Type B pancreatic cell (in vitro differentiated cells): ENCODE data around the gene RAB3IP. TPM values are rescaled to one million over a fixed set of nuclear protein-coding genes. Genes with fewer than 3 reads are reported as not detected.

Experiments
- DNase-seq: peaks from one replicate; pipeline ENCODE4 v3.0.0; 2021; ENCODE audit warnings: mixed read lengths; ENCODE audit not compliant: unreplicated experiment; ENCODE audit errors: extremely low spot score
- H3K27ac Mint-ChIP-seq: 2 replicates; pipeline ENCODE4 v1.8.0; 2021; ENCODE audit warnings: mild to moderate bottlenecking, mixed read lengths
- H3K27me3 Mint-ChIP-seq: 2 replicates; pipeline ENCODE4 v1.8.0; 2021; ENCODE audit warnings: mixed read lengths
- H3K36me3 Mint-ChIP-seq: 2 replicates; pipeline ENCODE4 v1.8.0; 2021; ENCODE audit warnings: mixed read lengths
- H3K4me1 Mint-ChIP-seq: one replicate; pipeline ENCODE4 v1.8.0; 2021; ENCODE audit warnings: mixed read lengths; ENCODE audit not compliant: unreplicated experiment
- H3K4me3 Mint-ChIP-seq: 2 replicates; pipeline ENCODE4 v1.8.0; 2021; ENCODE audit warnings: mild to moderate bottlenecking, mixed read lengths
- H3K9me3 Mint-ChIP-seq: 2 replicates; pipeline ENCODE4 v1.8.0; 2021; ENCODE audit warnings: mixed read lengths
- CTCF ChIP-seq: fragments of 200-600 bp; sonication (generic); conservative IDR thresholded peaks from 2 replicates; pipeline ENCODE4 v1.5.0; 2021; ENCODE audit warnings: antibody characterized with exemption, mild to moderate bottlenecking
- total RNA-seq: library from RNA; stranded (reverse); gene quantifications from 2 replicates; pipeline ENCODE4 v1.2.1, GENCODE V29; 2021; ENCODE audit warnings: low replicate concordance

Gene RAB3IP
- total RNA-seq, 1 donor from 2014 or later = 24.3 TPM

GRCh38 chr12:69837657-69838415 is 99.2 kb downstream of the RAB3IP start:
- Mint-ChIP-seq H3K36me3 (no peaks in the 10 kb centered on the region), H3K27ac (no peak overlapping the region), H3K27me3 (peaks cover 2% of the 10 kb centered on the region), H3K4me1 (peaks cover 17% of the 10 kb centered on the region), H3K9me3 (no peaks in the 10 kb centered on the region), H3K4me3 (no peak overlapping the region)
- TF ChIP-seq CTCF = no peak
- no peak for DNase-seq

- Mint-ChIP-seq H3K36me3 (no peaks in the 10 kb centered on the region), H3K9me3 (no peaks in the 10 kb centered on the region), H3K4me3 (no peak overlapping the region), H3K4me1 (peaks cover 17% of the 10 kb centered on the region), H3K27ac (no peak overlapping the region), H3K27me3 (peaks cover 2% of the 10 kb centered on the region)
- no peak for DNase-seq
- no peak for TF ChIP-seq CTCF
Measured at GRCh38 chr12:69840727-69841126, 102.1 kb downstream of the RAB3IP start.

DNA sequence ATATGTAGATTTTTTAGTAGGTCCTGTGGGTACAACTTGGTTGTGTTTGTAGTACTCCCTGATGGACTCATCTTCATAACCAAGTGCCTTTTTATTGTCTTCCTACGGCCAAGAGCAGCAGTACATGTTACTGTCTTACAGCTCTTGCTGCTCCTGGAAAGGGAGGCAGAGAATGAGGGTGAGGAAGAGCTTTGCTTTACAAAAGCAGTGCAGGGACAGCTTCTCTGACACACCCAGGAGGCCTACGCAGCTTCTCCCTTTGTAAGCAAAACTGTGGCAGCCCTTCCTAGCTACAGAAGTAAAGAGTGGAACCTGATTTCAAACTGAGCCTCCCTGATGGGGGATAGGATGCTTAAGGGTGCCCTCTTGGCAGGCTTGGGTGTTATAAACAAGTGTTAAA is 104.9 kb downstream of the RAB3IP start:
- no peak overlapping the region for H3K4me3 Mint-ChIP-seq
- no peaks in the 10 kb centered on the region for H3K4me1 Mint-ChIP-seq
- H3K36me3 Mint-ChIP-seq = no peaks in the 10 kb centered on the region
- TF ChIP-seq CTCF = no peak
- H3K27ac Mint-ChIP-seq = no peak overlapping the region
- no peaks in the 10 kb centered on the region for H3K9me3 Mint-ChIP-seq
- peaks cover 2% of the 10 kb centered on the region for H3K27me3 Mint-ChIP-seq
- DNase-seq = no peak

DNA sequence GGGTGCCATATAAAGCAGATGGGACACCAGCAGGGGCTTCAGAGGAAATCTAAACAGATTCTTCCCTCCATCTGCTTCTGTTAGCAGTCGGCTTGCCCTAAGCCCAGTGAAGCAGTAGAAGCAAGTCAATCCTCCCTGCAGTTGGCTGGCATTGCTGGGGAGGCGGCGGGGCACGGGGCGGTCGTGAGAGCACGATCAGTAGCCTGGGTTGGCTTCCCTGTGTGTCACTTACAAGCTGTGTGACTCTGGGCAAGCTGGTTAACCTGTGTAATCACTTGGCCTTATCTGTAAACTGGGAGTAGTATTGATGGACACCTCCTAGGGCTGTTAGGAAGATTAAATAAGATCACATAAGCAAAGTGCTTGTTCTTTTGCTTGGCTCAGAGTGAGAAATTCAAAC is 105.8 kb downstream of the RAB3IP start:
- Mint-ChIP-seq H3K4me1 (no peaks in the 10 kb centered on the region), H3K4me3 (no peak overlapping the region), H3K9me3 (no peaks in the 10 kb centered on the region), H3K36me3 (no peaks in the 10 kb centered on the region), H3K27me3 (peaks cover 2% of the 10 kb centered on the region), H3K27ac (no peak overlapping the region)
- no peak for TF ChIP-seq CTCF
- no peak for DNase-seq

DNA sequence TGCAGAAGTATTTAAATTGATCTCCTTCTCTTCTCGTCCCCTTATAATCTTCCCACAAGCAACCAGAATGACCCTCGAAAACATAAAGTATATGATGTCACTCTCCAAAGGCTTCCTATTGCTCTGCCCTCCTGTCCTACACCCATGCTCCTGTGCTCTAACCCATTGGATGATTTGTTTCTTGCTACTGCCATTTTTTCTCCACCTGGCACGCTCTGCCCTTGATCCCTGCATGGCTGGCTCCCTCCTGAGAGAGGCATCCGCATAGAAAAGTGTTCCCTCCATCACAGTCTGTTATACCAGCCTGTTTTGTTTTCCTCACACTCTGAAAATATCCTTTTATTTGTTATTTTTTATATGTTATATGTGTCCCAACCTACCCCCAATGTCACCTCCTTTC is 106.2 kb downstream of the RAB3IP start:
- Mint-ChIP-seq H3K27ac (no peak overlapping the region), H3K4me1 (no peaks in the 10 kb centered on the region), H3K9me3 (no peaks in the 10 kb centered on the region), H3K36me3 (no peaks in the 10 kb centered on the region), H3K27me3 (peaks cover 2% of the 10 kb centered on the region), H3K4me3 (no peak overlapping the region)
- DNase-seq = no peak
- TF ChIP-seq CTCF = no peak
